GM12865 (cell line): ENCODE results near the gene ZSCAN2.

Experiments used
- DNase-seq: peaks from one replicate; pipeline ENCODE4 v3.0.0; 2010; ENCODE audit warnings: low read depth
- H3K4me3 ChIP-seq: 2 replicates; pipeline ENCODE4 v1.5.1; 2011; ENCODE audit warnings: mild to moderate bottlenecking, low read depth, low read length, control low read depth
- TF ChIP-seq, protein P1 (sequence below): IDR thresholded peaks from 2 replicates; pipeline ENCODE4 v1.5.1; 2011; ENCODE audit warnings: low read length, control low read depth, low read depth, inconsistent platforms; ENCODE audit not compliant: insufficient read depth; ENCODE audit errors: missing control alignments

Gene ZSCAN2

DNA sequence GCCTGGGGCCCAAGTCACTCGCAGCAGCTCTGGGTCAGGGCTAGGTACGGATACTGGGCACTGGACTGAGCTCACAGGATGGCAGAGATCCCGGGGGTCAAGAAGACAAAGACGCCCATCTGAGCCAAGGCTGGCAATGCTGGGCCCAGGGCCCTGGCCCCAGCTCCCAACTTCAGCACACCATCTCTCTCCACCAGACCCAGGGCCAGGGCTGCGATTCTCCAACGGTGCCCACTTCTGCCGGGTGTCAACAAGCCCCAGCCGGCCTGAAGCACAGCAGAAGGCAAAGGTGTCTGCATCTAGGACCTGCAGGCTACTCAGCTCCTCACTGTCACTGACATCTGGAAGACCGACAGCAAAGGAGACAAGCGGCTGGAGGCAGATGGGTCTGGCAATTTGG is 44.7 kb downstream of the ZSCAN2 start:
- TF ChIP-seq, protein P1, sequence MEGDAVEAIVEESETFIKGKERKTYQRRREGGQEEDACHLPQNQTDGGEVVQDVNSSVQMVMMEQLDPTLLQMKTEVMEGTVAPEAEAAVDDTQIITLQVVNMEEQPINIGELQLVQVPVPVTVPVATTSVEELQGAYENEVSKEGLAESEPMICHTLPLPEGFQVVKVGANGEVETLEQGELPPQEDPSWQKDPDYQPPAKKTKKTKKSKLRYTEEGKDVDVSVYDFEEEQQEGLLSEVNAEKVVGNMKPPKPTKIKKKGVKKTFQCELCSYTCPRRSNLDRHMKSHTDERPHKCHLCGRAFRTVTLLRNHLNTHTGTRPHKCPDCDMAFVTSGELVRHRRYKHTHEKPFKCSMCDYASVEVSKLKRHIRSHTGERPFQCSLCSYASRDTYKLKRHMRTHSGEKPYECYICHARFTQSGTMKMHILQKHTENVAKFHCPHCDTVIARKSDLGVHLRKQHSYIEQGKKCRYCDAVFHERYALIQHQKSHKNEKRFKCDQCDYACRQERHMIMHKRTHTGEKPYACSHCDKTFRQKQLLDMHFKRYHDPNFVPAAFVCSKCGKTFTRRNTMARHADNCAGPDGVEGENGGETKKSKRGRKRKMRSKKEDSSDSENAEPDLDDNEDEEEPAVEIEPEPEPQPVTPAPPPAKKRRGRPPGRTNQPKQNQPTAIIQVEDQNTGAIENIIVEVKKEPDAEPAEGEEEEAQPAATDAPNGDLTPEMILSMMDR: no peak
- DNase-seq: no peak
- no peak overlapping the region for H3K4me3 ChIP-seq

DNA sequence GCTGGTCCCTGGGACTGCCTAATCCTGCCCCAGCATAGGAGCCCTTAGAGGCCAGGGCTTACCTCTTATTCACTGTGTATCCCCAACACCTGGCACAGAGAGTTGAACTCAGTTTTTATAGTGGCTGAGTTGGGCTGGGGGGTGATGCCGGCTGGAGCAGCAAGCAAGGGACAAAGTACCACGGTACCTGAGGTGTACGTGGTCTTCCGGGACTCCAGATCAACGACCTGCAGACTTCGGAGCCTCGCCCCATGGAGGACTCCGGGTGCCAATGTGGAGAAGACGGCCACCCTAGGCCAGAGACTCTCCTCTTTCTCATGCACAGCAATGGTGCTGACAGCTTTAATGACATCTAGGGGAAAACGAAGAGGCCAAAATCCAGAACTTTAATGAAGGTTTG is 45.2 kb downstream of the ZSCAN2 start:
- DNase-seq: no peak
- TF ChIP-seq, protein P1: no peak
- H3K4me3 ChIP-seq: no peak overlapping the region

DNA sequence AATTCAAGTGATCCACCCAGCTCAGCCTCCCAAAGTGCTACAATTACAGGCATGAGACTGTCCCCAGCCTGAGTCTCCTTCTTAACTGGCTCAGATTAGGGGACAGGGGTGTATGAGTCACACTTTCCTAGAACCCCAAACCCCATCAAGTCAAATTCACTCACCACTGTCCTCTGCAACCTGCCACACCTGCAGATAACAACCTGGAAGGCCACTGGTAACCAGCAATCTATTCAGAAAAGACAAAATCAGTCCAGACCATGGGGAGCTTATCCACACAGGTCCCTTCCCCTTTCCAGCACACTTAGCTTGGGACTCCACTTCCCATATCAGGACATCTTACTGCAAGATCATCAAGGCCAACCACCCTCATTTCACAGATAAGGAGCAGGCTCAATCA is 46.9 kb downstream of the ZSCAN2 start:
- TF ChIP-seq, protein P1: no peak
- no peak for DNase-seq

DNA sequence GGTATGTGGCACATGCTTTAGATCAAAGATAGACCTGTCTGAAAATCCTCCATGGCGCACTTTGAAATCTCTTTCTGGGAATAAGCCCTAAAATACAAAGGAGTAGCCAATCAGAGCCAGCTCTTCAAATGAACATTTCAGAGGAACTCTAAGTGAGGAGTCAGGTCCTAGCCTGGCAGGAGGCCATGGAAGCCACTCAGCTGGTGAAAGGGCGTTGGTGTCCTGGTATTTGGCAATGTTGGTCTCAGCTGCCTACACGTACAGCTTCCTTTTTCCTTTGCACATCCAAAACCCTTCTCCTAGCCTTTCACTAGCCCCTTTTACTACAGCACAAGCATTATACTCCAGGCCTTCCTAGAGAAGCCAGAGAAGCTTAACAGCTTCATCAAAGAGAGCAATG is 47.7 kb downstream of the ZSCAN2 start:
- H3K4me3 ChIP-seq: no peak overlapping the region
- no peak for DNase-seq
- TF ChIP-seq, protein P1: no peak

More for the DNA sequence above, 46.9 kb downstream of the ZSCAN2 start:
- H3K4me3 ChIP-seq: no peak overlapping the region

DNA sequence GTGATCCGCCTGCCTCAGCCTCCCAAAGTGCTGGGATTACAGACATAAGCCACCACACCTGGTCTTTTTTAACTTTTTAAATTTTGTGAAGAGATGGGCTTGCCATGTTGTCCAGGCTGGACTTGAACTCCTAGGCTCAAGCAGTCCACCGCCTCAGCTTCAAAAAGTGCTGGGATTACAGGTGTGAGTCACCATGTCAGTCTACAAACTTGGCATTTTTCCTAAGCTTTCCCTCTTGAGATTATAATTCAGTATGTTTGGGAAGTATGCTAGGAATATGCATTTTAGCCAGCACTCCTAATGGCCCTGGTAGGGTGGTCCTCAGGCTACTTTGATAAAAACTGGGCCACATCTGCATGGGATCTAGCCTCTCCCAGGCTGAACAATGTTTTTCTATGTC is 48.9 kb downstream of the ZSCAN2 start:
- DNase-seq: no peak
- TF ChIP-seq, protein P1: no peak

GRCh38 chr15:84653584-84653909 is 52.7 kb downstream of the ZSCAN2 start:
- no peak for DNase-seq
- peak overlapping the region; percentile 76 for H3K4me3 ChIP-seq
- TF ChIP-seq, protein P1: no peak

More for the DNA sequence above, 48.9 kb downstream of the ZSCAN2 start:
- no peak overlapping the region for H3K4me3 ChIP-seq

DNA sequence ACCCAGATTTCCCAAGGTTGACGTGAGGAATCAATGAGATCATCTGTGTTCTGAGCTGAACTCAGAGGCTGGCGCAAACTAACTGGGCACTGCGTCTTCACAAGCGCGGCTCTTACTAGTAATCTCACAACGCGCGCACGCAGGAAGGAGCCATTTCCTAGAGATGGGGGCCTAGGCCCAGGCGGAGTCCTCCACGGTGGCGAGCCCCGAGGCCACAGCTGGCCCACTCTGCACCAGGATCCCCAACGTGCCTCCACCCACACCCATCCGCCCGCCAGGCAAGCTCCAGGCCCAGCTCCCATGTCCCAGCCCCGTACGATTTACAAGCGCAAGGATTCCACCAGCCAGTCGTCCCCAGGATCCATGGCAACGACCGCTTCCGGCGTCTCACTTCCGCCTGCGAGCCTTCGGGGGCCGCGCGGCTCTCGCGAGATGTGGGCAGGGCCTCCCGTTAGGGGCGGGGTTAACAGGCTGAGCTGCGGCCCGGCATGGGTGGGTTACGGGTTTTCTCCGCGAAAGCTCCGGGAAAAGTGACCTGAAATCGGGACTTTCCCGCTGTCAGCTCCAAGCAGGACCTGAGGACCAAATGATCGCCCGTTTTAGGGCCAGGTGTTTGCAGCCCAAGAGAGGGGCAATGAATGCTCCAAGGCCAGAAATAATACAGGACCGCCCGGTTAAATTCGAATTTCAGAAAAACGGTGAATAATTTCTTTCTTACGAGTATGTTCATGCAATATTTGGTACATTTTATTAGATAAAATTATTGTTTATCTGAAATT is 53.3 kb downstream of the ZSCAN2 start, which contains the start of gene WDR73:
Gene WDR73, minus strand, starts transcription at position 374 of the 779 bp plus-strand sequence. Its CDS starts 9 bp downstream, at position 365.
- DNase-seq: peak; percentile 96
- peak within 1 kb of the TSS; percentile 76 for H3K4me3 ChIP-seq
- TF ChIP-seq, protein P1: no peak
